Endothelial cell of umbilical vein (primary cell): ENCODE data around the gene ASB6. TPM values are rescaled to one million over a fixed set of nuclear protein-coding genes. Genes with fewer than 3 reads are reported as not detected.

Experiments
- BruUV-seq: library from RNA; stranded (reverse); fragments of 400-500 nt; replicated peaks from 2 replicates; lab custom pipeline; 2021; lab: Mats Ljungman, UMichigan
- CTCF ChIA-PET: fragments of 300-600, 350-600 bp; sonication (Branson Sonifier 250); formaldehyde crosslinking; loops from one replicate; lab custom pipeline; 2021; ENCODE audit warnings: antibody characterized with exemption, inconsistent platforms; lab: Charles Lee
- POLR2A ChIA-PET: fragments of 300-600, 350-600 bp; sonication (Branson Sonifier 250); formaldehyde crosslinking; loops from one replicate; lab custom pipeline; 2021; ENCODE audit warnings: antibody characterized with exemption, inconsistent platforms; lab: Charles Lee
- DNase-seq: peaks from one replicate; pipeline ENCODE4 v3.0.0-alpha.2; 2011; ENCODE audit warnings: low read depth, low spot score
- FAIRE-seq: peaks from 2 replicates; lab custom pipeline; 2011; peaks lifted over from hg19 to GRCh38; lab: Jason Lieb, UNC
- H2AFZ ChIP-seq: 2 replicates; pipeline ENCODE4 v1.6.0; 2012; ENCODE audit warnings: low read depth, low read length, control low read depth, inconsistent platforms
- H3K27ac ChIP-seq: 2 replicates; pipeline ENCODE4 v1.5.1; 2011; ENCODE audit warnings: low read depth, mild to moderate bottlenecking, control low read depth, low read length, moderate library complexity; ENCODE audit not compliant: insufficient read depth
- H3K27me3 ChIP-seq, 2 experiments: 2 replicates each; pipeline versions ENCODE4 v1.6.0 to v1.6.1; 2011; ENCODE audit warnings: low read length in 2 of 2, mixed read lengths in 1 of 2; ENCODE audit not compliant: control insufficient read depth in 2 of 2, insufficient read depth in 2 of 2
- H3K36me3 ChIP-seq, 2 experiments: 2 replicates in 1 of 2; 3 replicates in 1 of 2; pipeline ENCODE4 v1.5.1; 2011; ENCODE audit warnings: low read length in 2 of 2, mild to moderate bottlenecking in 1 of 2, moderate library complexity in 1 of 2; ENCODE audit not compliant: control insufficient read depth in 2 of 2, insufficient read depth in 2 of 2; ENCODE audit errors: extremely low read depth in 1 of 2
- H3K4me1 ChIP-seq: 3 replicates; pipeline ENCODE4 v1.5.1; 2011; ENCODE audit warnings: mild to moderate bottlenecking, low read length; ENCODE audit not compliant: control insufficient read depth, insufficient read depth; ENCODE audit errors: extremely low read depth
- H3K4me2 ChIP-seq: 2 replicates; pipeline ENCODE4 v1.6.1; 2011; ENCODE audit warnings: low read length, control low read depth, mixed read lengths; ENCODE audit not compliant: insufficient read depth
- H3K4me3 ChIP-seq, 3 experiments: fragments of 200-600 bp in 1 of 3; sonication (generic), shearing (Covaris generic) in 1 of 3; replicated peaks in 1 of 3; 2 replicates each; pipeline ENCODE4 v1.5.1; 2011 to 2016; ENCODE audit warnings: control low read depth in 3 of 3, low read length in 3 of 3, mild to moderate bottlenecking in 2 of 3, inconsistent platforms in 1 of 3, low read depth in 1 of 3, moderate library complexity in 1 of 3; ENCODE audit not compliant: insufficient read depth in 1 of 3
- H3K79me2 ChIP-seq: 2 replicates; pipeline ENCODE4 v1.6.0; 2012; ENCODE audit warnings: low read length, inconsistent platforms; ENCODE audit not compliant: control insufficient read depth, insufficient read depth
- H3K9ac ChIP-seq: replicated peaks from 2 replicates; pipeline ENCODE3; 2011; ENCODE audit warnings: low read length, control low read depth; ENCODE audit not compliant: insufficient read depth; ENCODE audit errors: extremely low read depth
- H3K9me1 ChIP-seq: replicated peaks from 3 replicates; pipeline ENCODE4 v1.6.0; 2011; ENCODE audit warnings: mild to moderate bottlenecking, low read length; ENCODE audit not compliant: control insufficient read depth, insufficient read depth; ENCODE audit errors: extremely low read depth
- H3K9me3 ChIP-seq: replicated peaks from 2 replicates; pipeline ENCODE4 v1.5.1; 2012; ENCODE audit warnings: low read length, inconsistent platforms; ENCODE audit not compliant: control insufficient read depth, insufficient read depth
- H4K20me1 ChIP-seq: replicated peaks from 2 replicates; pipeline ENCODE3; 2011; ENCODE audit warnings: mild to moderate bottlenecking, low read length; ENCODE audit not compliant: control insufficient read depth, insufficient read depth; ENCODE audit errors: extremely low read depth
- CTCF ChIP-seq, 2 donors: IDR thresholded peaks; 1 replicate in 1 of 2; 2 replicates in 1 of 2; pipeline ENCODE4 v1.5.1; 2011; ENCODE audit warnings: low read length in 2 of 2, mild to moderate bottlenecking in 2 of 2, moderate library complexity in 2 of 2, control low read depth in 1 of 2, inconsistent platforms in 1 of 2, low read depth in 1 of 2; ENCODE audit not compliant: insufficient read depth in 1 of 2; ENCODE audit errors: extremely low read depth in 1 of 2
- EZH2 ChIP-seq: IDR thresholded peaks from 2 replicates; pipeline ENCODE4 v1.6.1; 2012; ENCODE audit warnings: borderline replicate concordance, low read depth, mild to moderate bottlenecking, moderate library complexity, low read length, inconsistent platforms; ENCODE audit not compliant: severe bottlenecking
- FOS ChIP-seq: IDR thresholded peaks from 2 replicates; pipeline ENCODE4 v1.6.1; 2011; ENCODE audit warnings: mild to moderate bottlenecking, low read length, moderate library complexity, borderline replicate concordance; ENCODE audit not compliant: insufficient read depth
- GATA2 ChIP-seq: IDR thresholded peaks from 2 replicates; pipeline ENCODE4 v1.7.0; 2011; ENCODE audit warnings: low read depth, mild to moderate bottlenecking, moderate library complexity, mixed read lengths, low read length; ENCODE audit not compliant: insufficient read length, insufficient read depth
- JUN ChIP-seq: IDR thresholded peaks from 2 replicates; pipeline ENCODE4 v1.6.1; 2011; ENCODE audit warnings: borderline replicate concordance, low read depth; ENCODE audit not compliant: insufficient read length, insufficient read depth
- MAX ChIP-seq: IDR thresholded peaks from 2 replicates; pipeline ENCODE4 v1.6.1; 2011; ENCODE audit not compliant: insufficient read depth, insufficient read length
- MYC ChIP-seq: IDR thresholded peaks from one replicate; pipeline ENCODE4 v1.6.1; 2011; ENCODE audit warnings: mild to moderate bottlenecking, low read depth, low read length
- POLR2A ChIP-seq: IDR thresholded peaks from 2 replicates; pipeline ENCODE4 v1.6.1; 2012; ENCODE audit warnings: low read depth, mild to moderate bottlenecking, control low read depth, low read length
- POLR2AphosphoS5 ChIP-seq: IDR thresholded peaks from 2 replicates; pipeline ENCODE4 v1.6.1; 2012; ENCODE audit warnings: low read depth, mild to moderate bottlenecking, control low read depth, low read length, moderate library complexity; ENCODE audit not compliant: insufficient read depth
- dilution Hi-C: fragments of 300-500 bp; cut with MboI; formaldehyde crosslinking; loops from one replicate; pipeline ENCODE4 v1.15.0; 2019; ENCODE audit warnings: low sequenced_read_pairs; ENCODE audit not compliant: extremely low pct_ligation_motif_present
- intact Hi-C: fragments of 100-400 bp; cut with micrococcal nuclease; formaldehyde crosslinking; loops from one replicate; pipeline ENCODE4 v1.10.0; 2022
- polyA plus RNA-seq, 4 experiments: library from polyadenylated mRNA; depleted of rRNA in 3 of 4; stranded (reverse) in 3 of 4; unstranded in 1 of 4; fragments of >200 nt; gene quantifications; 2 replicates each; pipeline versions ENCODE4 v1.2.1 to v1.2.3, GENCODE V29; 2011 to 2012; ENCODE audit warnings: missing spikeins in 1 of 4
- total RNA-seq: library from RNA; stranded (reverse); gene quantifications from 2 replicates; pipeline ENCODE4 v1.2.3, GENCODE V29; 2021

The ASB6 gene
- total and polyA plus RNA-seq, 2 donors (not counting 3 experiments of a cell fraction or from before 2014, with no cell fraction given), result 20.3 to 23.8 TPM

- Histone ChIP-seq H3K36me3 (no peaks in the 10 kb centered on the region), H3K9me3 (no peaks in the 10 kb centered on the region), H3K4me3 (no peak overlapping the region), H3K4me1 (no peaks in the 10 kb centered on the region), H4K20me1 (no peaks in the 10 kb centered on the region), H3K79me2 (no peaks in the 10 kb centered on the region), H3K27ac (no peak overlapping the region), H3K27me3 (peaks cover 0 to 3% of the 10 kb centered on the region in 2 experiments), H3K9me1 (no peaks in the 10 kb centered on the region), H3K9ac (no peak overlapping the region), H3K4me2 (no peak overlapping the region), H2AFZ (no peak overlapping the region)
- TF ChIP-seq POLR2A (no peak), POLR2AphosphoS5 (no peak), JUN (no peak), MYC (no peak), MAX (no peak), CTCF (IDR thresholded peaks at IDR 0.05; ENCODE audit: extremely low read depth in 1 of 2, insufficient read depth in 1 of 2, low read depth in 1 of 2, low read length in 2 of 2) (no peak), EZH2 (no peak), FOS (no peak), GATA2 (no peak)
- ChIA-PET CTCF (interaction anchor here (1.4 to 1.6 kb wide), 3 partner anchors 32 to 448 kb away, joined by 3 to 5 read pairs (median 4); no protein-coding TSS in a partner anchor), POLR2A (no interaction called here)
- DNase-seq (no peak), FAIRE-seq (no peak)
- BruUV-seq, result no TSS peak
- dilution Hi-C loops (no loop called here), intact Hi-C loops (no loop called here)
These were observed 55.3 kb downstream of the ASB6 start for GRCh38 chr9:129586685-129587084.
